Activated naive CD4-positive, alpha-beta T cell treated with anti-CD3 and anti-CD28 coated beads, Interleukin-2, amount 50 U/mL, for 24 hours (primary cell): ENCODE measurements around the gene MRPL32.

Experiments used
- H3K27ac Mint-ChIP-seq: one replicate; pipeline ENCODE4 v1.8.0; 2021; ENCODE audit warnings: mild to moderate bottlenecking, mixed read lengths
- H3K27me3 Mint-ChIP-seq: one replicate; pipeline ENCODE4 v1.8.0; 2021; ENCODE audit warnings: mixed read lengths
- H3K36me3 Mint-ChIP-seq: one replicate; pipeline ENCODE4 v1.8.0; 2021; ENCODE audit warnings: mixed read lengths
- H3K4me1 Mint-ChIP-seq: one replicate; pipeline ENCODE4 v1.8.0; 2021; ENCODE audit warnings: mixed read lengths
- H3K4me3 Mint-ChIP-seq: one replicate; pipeline ENCODE4 v1.8.0; 2021; ENCODE audit warnings: mild to moderate bottlenecking, mixed read lengths
- H3K9me3 Mint-ChIP-seq: one replicate; pipeline ENCODE4 v1.8.0; 2021; ENCODE audit warnings: mixed read lengths

Gene MRPL32

DNA sequence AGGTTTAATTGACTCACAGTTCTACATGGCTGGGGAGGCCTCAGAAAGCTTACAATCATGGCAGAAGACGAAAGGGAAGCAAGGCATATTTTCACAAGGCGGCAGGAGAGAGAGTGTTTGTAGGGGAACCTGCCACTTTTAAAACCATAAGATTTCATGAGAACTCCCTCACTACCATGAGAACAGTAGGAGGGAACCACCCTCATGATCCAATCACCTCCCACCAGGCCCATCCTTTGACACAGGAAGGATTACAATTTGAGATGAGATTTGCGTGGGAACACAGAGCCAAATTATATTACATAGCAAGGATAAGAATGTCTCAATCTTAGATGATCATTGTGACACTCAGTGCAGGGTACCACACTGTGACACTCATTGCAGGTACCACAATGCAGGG is 44.2 kb downstream of the MRPL32 start:
- Mint-ChIP-seq H3K27ac (no peak overlapping the region), H3K27me3 (peaks cover 5% of the 10 kb centered on the region), H3K4me1 (no peaks in the 10 kb centered on the region), H3K4me3 (no peak overlapping the region), H3K36me3 (peaks cover 2% of the 10 kb centered on the region), H3K9me3 (no peaks in the 10 kb centered on the region)

DNA sequence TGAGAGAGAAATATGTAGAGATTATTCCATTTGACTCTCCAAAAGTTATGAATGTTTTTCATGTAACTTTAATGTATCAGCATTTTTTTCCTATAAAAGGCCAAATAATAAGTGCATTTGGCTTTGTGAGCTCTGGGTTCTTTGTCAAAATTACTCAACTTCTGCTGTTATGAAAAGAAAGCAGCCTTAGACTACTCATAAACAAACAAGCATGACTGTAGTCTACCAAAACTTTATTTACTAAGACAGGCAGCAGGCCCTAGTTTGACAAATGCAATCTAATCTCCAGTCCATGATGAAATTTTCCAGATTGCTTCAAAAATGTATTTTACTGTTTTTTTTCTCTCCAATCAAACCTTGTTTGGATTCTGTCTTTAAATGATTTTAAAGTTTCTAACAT is 46.3 kb downstream of the MRPL32 start:
- Mint-ChIP-seq H3K27ac (no peak overlapping the region), H3K27me3 (peaks cover 5% of the 10 kb centered on the region), H3K4me3 (no peak overlapping the region), H3K9me3 (no peaks in the 10 kb centered on the region), H3K36me3 (peaks cover 2% of the 10 kb centered on the region), H3K4me1 (no peaks in the 10 kb centered on the region)

DNA sequence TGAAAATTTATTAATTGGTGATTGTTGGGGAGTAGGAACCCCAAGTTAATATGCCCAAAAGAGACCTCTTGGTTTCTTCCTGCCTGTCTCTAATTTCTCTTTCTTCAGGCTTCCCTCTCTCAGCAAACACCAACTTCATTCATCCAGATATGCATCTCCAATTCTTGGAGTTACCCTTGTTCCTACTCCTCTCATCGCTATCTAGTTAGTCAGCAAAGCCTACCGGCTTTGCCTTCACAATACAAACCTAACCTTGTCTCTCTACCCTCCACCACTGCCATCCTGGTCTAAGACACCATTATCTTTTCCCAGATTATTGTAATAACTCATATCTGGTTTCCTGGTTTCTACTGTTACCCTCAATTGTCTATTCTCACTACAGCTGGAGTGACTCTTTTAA is 47.9 kb downstream of the MRPL32 start:
- Mint-ChIP-seq H3K36me3 (no peaks in the 10 kb centered on the region), H3K27ac (no peak overlapping the region), H3K27me3 (peaks cover 3% of the 10 kb centered on the region), H3K4me1 (no peaks in the 10 kb centered on the region), H3K4me3 (no peak overlapping the region), H3K9me3 (no peaks in the 10 kb centered on the region)

DNA sequence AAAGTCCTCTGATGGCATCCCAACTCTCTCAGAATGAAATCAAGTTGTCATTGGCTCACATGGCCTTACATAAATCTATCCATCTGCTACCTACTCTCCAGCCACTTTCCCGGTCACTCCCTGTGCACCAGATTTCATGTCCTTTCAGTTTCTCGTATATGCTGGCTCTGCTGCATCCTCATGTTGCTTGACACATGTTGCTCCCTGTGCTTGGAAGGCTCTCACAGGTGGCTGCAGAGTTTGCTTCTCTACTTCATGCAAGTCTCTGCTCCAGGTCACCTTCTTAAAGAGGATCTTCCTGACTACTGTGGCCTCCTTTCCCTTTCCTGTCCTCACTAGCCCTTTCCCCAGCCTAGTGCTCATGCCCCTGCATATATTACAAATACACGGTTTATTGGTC is 48.3 kb downstream of the MRPL32 start:
- Mint-ChIP-seq H3K36me3 (no peaks in the 10 kb centered on the region), H3K4me1 (no peaks in the 10 kb centered on the region), H3K27me3 (peaks cover 3% of the 10 kb centered on the region), H3K27ac (no peak overlapping the region), H3K9me3 (no peaks in the 10 kb centered on the region), H3K4me3 (no peak overlapping the region)

DNA sequence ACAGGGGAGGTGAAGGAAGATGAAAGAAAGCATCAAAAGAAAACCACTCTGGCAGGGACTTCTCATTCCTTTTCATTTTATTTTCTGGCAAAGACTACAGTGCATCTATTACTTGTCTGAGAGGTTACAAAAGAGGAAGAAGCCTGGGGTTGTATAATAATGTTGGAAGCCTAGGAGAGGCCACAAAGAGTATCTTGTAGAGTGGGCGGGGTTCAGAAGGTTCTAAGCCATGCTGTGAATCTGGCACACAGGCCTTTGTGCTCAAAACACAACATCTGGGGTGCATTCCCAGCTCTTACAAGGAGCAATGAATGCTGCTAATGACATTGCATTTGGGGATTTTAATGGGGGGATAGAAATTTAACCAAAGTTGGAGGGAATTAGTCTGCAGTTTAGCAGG is 49.4 kb downstream of the MRPL32 start:
- Mint-ChIP-seq H3K9me3 (no peaks in the 10 kb centered on the region), H3K36me3 (no peaks in the 10 kb centered on the region), H3K27ac (no peak overlapping the region)

DNA sequence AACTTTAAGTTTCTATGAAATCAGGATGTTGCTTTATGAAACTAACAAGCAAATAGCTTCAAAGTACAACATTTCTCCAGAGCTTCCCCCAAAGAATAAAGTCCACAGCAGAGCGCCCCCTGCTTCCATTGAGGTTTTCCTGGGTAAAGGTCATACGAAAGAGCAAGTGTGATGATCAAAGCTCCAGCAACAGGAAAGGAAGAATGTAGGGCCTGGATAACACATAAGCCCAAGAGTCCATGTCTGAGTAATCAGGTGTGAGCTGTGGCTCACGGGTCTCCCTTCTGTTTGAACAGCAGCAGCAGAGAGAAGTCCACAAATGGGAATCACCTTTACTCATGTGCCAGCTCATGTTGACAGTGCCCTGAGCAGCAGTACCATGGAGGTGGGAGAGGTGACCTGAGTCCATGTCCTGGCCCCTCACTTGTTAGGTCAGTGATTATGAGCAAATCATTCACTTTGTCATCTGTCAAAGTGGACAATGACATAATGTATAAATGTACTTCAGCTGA is 50.5 kb downstream of the MRPL32 start:
- no peaks in the 10 kb centered on the region for H3K4me1 Mint-ChIP-seq
- no peak overlapping the region for H3K4me3 Mint-ChIP-seq
- no peaks in the 10 kb centered on the region for H3K9me3 Mint-ChIP-seq
- no peak overlapping the region for H3K27ac Mint-ChIP-seq
- no peaks in the 10 kb centered on the region for H3K27me3 Mint-ChIP-seq
- no peaks in the 10 kb centered on the region for H3K36me3 Mint-ChIP-seq

More for the DNA sequence above, 49.4 kb downstream of the MRPL32 start:
- H3K4me1 Mint-ChIP-seq: no peaks in the 10 kb centered on the region
- H3K27me3 Mint-ChIP-seq: no peaks in the 10 kb centered on the region
- H3K4me3 Mint-ChIP-seq: no peak overlapping the region

DNA sequence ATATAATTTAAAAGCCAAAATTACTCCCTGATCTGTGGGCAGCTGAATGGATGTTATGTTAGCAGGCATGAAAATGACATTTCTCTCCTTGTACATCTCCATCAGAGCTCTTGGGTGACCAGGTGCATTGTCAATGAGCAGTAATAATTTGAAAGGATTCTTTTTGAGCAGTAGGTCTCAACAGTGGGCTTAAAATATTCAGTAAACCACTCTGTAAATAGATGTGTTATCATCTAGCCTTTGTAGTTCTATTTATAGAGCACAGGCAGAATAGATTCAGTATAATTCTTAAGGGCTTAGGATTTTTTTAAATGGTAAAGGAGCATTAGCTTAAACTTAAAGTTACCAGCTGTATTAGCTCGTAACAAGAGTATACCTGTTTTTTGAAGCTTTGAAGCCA is 52.0 kb downstream of the MRPL32 start:
- H3K4me3 Mint-ChIP-seq: no peak overlapping the region
- no peaks in the 10 kb centered on the region for H3K9me3 Mint-ChIP-seq
- peaks cover 2% of the 10 kb centered on the region for H3K27me3 Mint-ChIP-seq
- no peaks in the 10 kb centered on the region for H3K36me3 Mint-ChIP-seq
- H3K27ac Mint-ChIP-seq: no peak overlapping the region
- no peaks in the 10 kb centered on the region for H3K4me1 Mint-ChIP-seq

DNA sequence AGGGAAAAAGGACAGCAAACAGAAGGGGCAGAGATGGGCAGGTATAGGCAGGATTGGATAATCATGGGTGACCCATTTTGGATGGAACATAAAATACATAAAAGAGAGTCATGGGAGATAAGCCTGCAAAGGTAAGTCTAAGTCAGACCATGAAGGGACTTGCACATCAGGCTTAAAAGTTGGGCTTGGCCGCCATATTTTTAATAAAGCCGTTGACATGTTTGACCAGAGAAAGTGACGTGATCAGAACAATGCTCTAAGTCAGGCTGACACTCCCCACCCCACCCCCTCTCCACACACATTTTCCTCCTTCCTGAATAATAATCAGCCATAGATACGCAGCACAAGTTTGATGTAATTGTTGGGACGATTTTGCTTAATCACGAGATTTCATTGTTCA is 54.0 kb downstream of the MRPL32 start:
- no peaks in the 10 kb centered on the region for H3K4me1 Mint-ChIP-seq
- H3K36me3 Mint-ChIP-seq: no peaks in the 10 kb centered on the region
- H3K27ac Mint-ChIP-seq: no peak overlapping the region
- H3K27me3 Mint-ChIP-seq: peaks cover 2% of the 10 kb centered on the region
- no peaks in the 10 kb centered on the region for H3K9me3 Mint-ChIP-seq
- H3K4me3 Mint-ChIP-seq: no peak overlapping the region

DNA sequence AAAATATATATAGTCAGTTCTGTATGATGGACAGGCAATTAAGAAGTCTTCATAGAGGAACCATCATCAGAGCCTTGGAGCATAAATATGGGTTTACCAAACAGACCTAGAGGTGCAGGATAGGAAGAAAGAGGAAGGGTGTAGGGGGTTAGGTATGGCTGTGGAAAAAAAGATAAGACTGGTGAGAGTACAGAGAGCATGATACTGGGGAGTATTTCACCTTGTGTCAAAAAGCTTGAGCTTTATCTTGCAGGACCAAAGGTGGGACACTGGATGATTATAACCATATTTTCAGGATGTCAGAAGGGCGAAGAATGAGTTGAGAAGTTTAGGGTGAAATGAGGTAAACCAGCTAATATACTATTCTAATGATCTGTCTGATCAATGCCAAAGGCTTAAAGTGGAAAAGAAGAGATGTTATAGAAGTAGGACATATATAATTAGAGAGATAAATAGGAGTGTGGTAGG is 54.6 kb downstream of the MRPL32 start:
- H3K36me3 Mint-ChIP-seq: no peaks in the 10 kb centered on the region
- H3K9me3 Mint-ChIP-seq: no peaks in the 10 kb centered on the region
- H3K27me3 Mint-ChIP-seq: peaks cover 2% of the 10 kb centered on the region
- no peak overlapping the region for H3K4me3 Mint-ChIP-seq
- no peaks in the 10 kb centered on the region for H3K4me1 Mint-ChIP-seq
- H3K27ac Mint-ChIP-seq: no peak overlapping the region
